Parietal lobe (tissue), 2 donors: ENCODE measurements around the gene CRLF1. TPM values are rescaled to one million over a fixed set of nuclear protein-coding genes. Genes with fewer than 3 reads are reported as not detected.

Experiments used
- small RNA-seq: library from RNA; depleted of rRNA; stranded (forward); fragments of <200 nt; gene quantifications from one replicate; pipeline ENCODE3, GENCODE V24; 2014; ENCODE audit warnings: low replicate concordance
- total RNA-seq: library from RNA; depleted of rRNA; stranded (reverse); fragments of >200 nt; gene quantifications from one replicate; pipeline ENCODE4 v1.2.3, GENCODE V29; 2014

The CRLF1 gene
- total RNA-seq, result 2.8 TPM

GRCh38 chr19:18606281-18607225, at the start of gene CRLF1:
CRLF1 (minus strand) TSS chr19:18606799; CDS start chr19:18606656, 143 bp downstream.

GRCh38 chr19:18636969-18637629, 30.5 kb upstream of the CRLF1 start, which contains the start of gene KLHL26:
KLHL26 (plus strand) TSS chr19:18637028; CDS start chr19:18637055, 27 bp downstream.

GRCh38 chr19:18612772-18613588, 6.4 kb upstream of the CRLF1 start, which contains the start of gene TMEM59L:
TMEM59L (plus strand) TSS chr19:18612870; CDS start chr19:18612959, 89 bp downstream.

GRCh38 chr19:18588611-18589379, 17.8 kb downstream of the CRLF1 start, which contains the start of gene REX1BD:
REX1BD (plus strand) TSS chr19:18588798; CDS start chr19:18588802, 4 bp downstream.

GRCh38 chr19:18571564-18572344, 34.8 kb downstream of the CRLF1 start, which contains the start of gene UBA52:
UBA52 (plus strand) TSS chr19:18571857; CDS start chr19:18573301, 1,444 bp downstream.

GRCh38 chr19:18557411-18558201, 49.0 kb downstream of the CRLF1 start, which contains the start of gene KXD1:
KXD1 (plus strand) TSS chr19:18557870; CDS start chr19:18562057, 4,187 bp downstream.

Small RNA genes lying within 50 kb of the gene (small RNA-seq; reads per million reads assigned to genes)
- not detected for gene RN7SL155P

Other genes starting within 250 kb of the CRLF1 start
- 0.63 TPM for gene GDF15, start 220.6 kb downstream of the CRLF1 start, total RNA-seq
- gene LRRC25, start 209.2 kb downstream of the CRLF1 start, total RNA-seq, result 0.31 TPM
- 53.5 TPM for gene SSBP4, start 187.4 kb downstream of the CRLF1 start, total RNA-seq
- 79.8 TPM for gene ISYNA1, start 168.7 kb downstream of the CRLF1 start, total RNA-seq
- 8.1 TPM for gene ELL, start 84.7 kb downstream of the CRLF1 start, total RNA-seq
- 141 TPM for gene FKBP8, start 63.2 kb downstream of the CRLF1 start, total RNA-seq
- 34.4 TPM for gene KXD1, start 48.9 kb downstream of the CRLF1 start, total RNA-seq
- 542 TPM for gene UBA52, start 34.9 kb downstream of the CRLF1 start, total RNA-seq
- 26.9 TPM for gene REX1BD, start 18.0 kb downstream of the CRLF1 start, total RNA-seq
- 48.5 TPM for gene TMEM59L, start 6.1 kb upstream of the CRLF1 start, total RNA-seq
- gene KLHL26, start 30.2 kb upstream of the CRLF1 start, total RNA-seq, result 9.7 TPM
- gene CRTC1, start 76.9 kb upstream of the CRLF1 start, total RNA-seq, result 17.2 TPM
- gene COMP, start 184.5 kb upstream of the CRLF1 start, total RNA-seq, result not detected
- gene UPF1, start 225.2 kb upstream of the CRLF1 start, total RNA-seq, result 51.6 TPM